DND-41 (cell line): ENCODE results near the gene NEUROG1.

Experiments used
- ATAC-seq: fragments of 200-7000 bp; cut with Tn5 transposase; 3 replicates; pipeline ENCODE4 v1.9.1; 2021; ENCODE audit warnings: low read depth; ENCODE audit not compliant: insufficient read depth
- DNase-seq: peaks from one replicate; pipeline ENCODE4 v3.0.0-alpha.2; 2020
- H2AFZ ChIP-seq: 2 replicates; pipeline ENCODE4 v1.6.0; 2012; ENCODE audit warnings: low read depth, low read length
- H3K27ac ChIP-seq: 2 replicates; pipeline ENCODE4 v1.5.1; 2012; ENCODE audit warnings: low read length, inconsistent platforms
- H3K27me3 ChIP-seq: fragments of 200-600 bp; sonication (generic); 2 replicates; pipeline ENCODE4 v1.6.0; 2012; ENCODE audit warnings: low read length, mild to moderate bottlenecking, inconsistent platforms; ENCODE audit not compliant: insufficient read depth, poor library complexity
- H3K36me3 ChIP-seq: 2 replicates; pipeline ENCODE4 v1.5.1; 2012; ENCODE audit warnings: low read length, inconsistent platforms; ENCODE audit not compliant: insufficient read depth
- H3K4me1 ChIP-seq: 2 replicates; pipeline ENCODE4 v1.5.1; 2012; ENCODE audit warnings: mild to moderate bottlenecking, low read length; ENCODE audit not compliant: insufficient read depth
- H3K4me2 ChIP-seq: 2 replicates; pipeline ENCODE4 v1.6.0; 2012; ENCODE audit warnings: mild to moderate bottlenecking, moderate library complexity, low read length, inconsistent platforms; ENCODE audit not compliant: insufficient read depth
- H3K4me3 ChIP-seq, 2 experiments: fragments of 200-600 bp in 1 of 2; shearing (Covaris generic) in 1 of 2; 2 replicates each; pipeline ENCODE4 v1.5.1; 2012 to 2016; ENCODE audit warnings: inconsistent platforms in 2 of 2, low read length in 2 of 2, mild to moderate bottlenecking in 2 of 2, low read depth in 1 of 2, moderate library complexity in 1 of 2
- H3K79me2 ChIP-seq: 2 replicates; pipeline ENCODE4 v1.6.0; 2012; ENCODE audit warnings: low read length, inconsistent platforms; ENCODE audit not compliant: insufficient read depth
- H3K9ac ChIP-seq: 2 replicates; pipeline ENCODE4 v1.6.0; 2012; ENCODE audit warnings: low read depth, mild to moderate bottlenecking, inconsistent platforms, low read length, moderate library complexity
- H3K9me3 ChIP-seq: 2 replicates; pipeline ENCODE4 v1.5.1; 2012; ENCODE audit warnings: low read length, moderate library complexity, mild to moderate bottlenecking, inconsistent platforms; ENCODE audit not compliant: insufficient read depth, severe bottlenecking
- H4K20me1 ChIP-seq: 2 replicates; pipeline ENCODE4 v1.6.0; 2012; ENCODE audit warnings: low read length; ENCODE audit not compliant: insufficient read depth
- EZH2 ChIP-seq: IDR thresholded peaks from 3 replicates; pipeline ENCODE4 v1.6.1; 2012; ENCODE audit warnings: borderline replicate concordance, low read depth, mild to moderate bottlenecking, moderate library complexity, low read length, inconsistent platforms; ENCODE audit not compliant: severe bottlenecking
- TF ChIP-seq, protein P1 (sequence below): IDR thresholded peaks from 2 replicates; pipeline ENCODE4 v1.5.1; 2012; ENCODE audit warnings: borderline replicate concordance, low read length, moderate library complexity, mild to moderate bottlenecking; ENCODE audit not compliant: poor library complexity, severe bottlenecking; ENCODE audit errors: extremely low read depth

Gene NEUROG1

DNA sequence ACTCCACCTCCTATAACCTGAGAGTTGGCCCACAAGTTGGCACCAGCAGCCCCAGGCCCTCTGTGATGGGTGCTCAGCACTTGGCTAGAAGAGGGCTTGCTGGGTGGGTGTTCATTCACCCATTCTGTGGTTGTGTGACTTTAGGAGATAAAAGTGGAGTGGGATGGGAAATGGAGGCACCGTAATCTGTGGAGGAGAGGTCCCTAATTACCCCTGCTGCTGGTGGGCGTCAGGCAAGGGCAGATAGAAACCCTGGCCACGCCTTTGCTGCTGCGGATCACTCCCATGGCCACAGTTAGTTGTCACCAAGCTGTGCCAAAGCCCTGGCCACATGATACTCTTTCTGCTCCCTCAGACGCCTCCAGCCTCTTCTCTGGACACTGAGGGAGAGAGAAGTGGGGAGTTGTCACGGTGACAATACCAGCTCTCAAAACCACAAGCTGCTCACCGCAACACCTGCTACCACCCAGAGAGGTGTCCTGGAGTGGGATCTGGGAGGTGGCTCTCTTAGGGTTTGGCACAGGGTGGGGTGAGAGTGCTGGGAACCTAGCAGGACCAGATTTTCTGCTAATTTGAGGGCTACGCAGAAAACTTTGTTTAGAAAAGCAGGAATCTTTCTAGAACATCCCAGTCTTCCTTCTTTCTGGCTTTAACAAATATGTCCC is 12.0 kb upstream of the NEUROG1 start:
- Histone ChIP-seq H3K9ac (no peak overlapping the region), H3K27me3 (peaks cover 43% of the 10 kb centered on the region), H3K79me2 (no peaks in the 10 kb centered on the region), H3K36me3 (no peaks in the 10 kb centered on the region), H4K20me1 (peaks cover 10% of the 10 kb centered on the region; the same call in 1 of the 2 replicates), H3K4me2 (no peak overlapping the region), H3K27ac (no peak overlapping the region), H2AFZ (no peak overlapping the region), H3K9me3 (no peaks in the 10 kb centered on the region), H3K4me3 (no peak overlapping the region), H3K4me1 (no peaks in the 10 kb centered on the region)
- no peak for TF ChIP-seq EZH2
- TF ChIP-seq, protein P1, sequence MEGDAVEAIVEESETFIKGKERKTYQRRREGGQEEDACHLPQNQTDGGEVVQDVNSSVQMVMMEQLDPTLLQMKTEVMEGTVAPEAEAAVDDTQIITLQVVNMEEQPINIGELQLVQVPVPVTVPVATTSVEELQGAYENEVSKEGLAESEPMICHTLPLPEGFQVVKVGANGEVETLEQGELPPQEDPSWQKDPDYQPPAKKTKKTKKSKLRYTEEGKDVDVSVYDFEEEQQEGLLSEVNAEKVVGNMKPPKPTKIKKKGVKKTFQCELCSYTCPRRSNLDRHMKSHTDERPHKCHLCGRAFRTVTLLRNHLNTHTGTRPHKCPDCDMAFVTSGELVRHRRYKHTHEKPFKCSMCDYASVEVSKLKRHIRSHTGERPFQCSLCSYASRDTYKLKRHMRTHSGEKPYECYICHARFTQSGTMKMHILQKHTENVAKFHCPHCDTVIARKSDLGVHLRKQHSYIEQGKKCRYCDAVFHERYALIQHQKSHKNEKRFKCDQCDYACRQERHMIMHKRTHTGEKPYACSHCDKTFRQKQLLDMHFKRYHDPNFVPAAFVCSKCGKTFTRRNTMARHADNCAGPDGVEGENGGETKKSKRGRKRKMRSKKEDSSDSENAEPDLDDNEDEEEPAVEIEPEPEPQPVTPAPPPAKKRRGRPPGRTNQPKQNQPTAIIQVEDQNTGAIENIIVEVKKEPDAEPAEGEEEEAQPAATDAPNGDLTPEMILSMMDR = no peak
- DNase-seq = no peak
- peak; percentile 50; the same call in 1 of the 3 replicates for ATAC-seq

DNA sequence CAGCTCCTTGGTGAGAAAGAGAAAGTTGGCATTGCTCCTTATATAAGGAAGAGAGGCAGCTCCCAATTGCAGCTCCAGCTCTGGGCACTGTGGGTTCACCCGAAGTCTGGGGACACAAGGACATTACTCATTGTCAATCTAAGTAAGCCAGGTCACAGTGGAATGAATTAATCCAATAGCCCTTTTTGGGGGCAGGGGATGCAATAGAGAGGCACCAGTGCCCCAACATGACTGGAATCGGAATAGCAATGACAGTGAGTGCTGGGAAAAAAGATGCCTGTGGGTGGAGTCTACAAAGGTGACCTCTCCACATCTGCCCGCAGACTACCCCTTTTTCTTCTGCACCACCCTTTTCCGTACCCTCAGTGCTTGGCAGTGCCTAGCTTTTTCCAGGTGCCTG is 11.1 kb upstream of the NEUROG1 start:
- H3K79me2 ChIP-seq = no peaks in the 10 kb centered on the region
- H3K4me1 ChIP-seq = no peaks in the 10 kb centered on the region
- H3K9me3 ChIP-seq = no peaks in the 10 kb centered on the region
- no peak overlapping the region for H3K27ac ChIP-seq
- ATAC-seq = no peak
- no peak overlapping the region for H2AFZ ChIP-seq
- no peak for TF ChIP-seq EZH2
- H4K20me1 ChIP-seq = peaks cover 10% of the 10 kb centered on the region; the same call in 1 of the 2 replicates
- no peak overlapping the region for H3K4me2 ChIP-seq
- no peak for DNase-seq
- no peak overlapping the region for H3K4me3 ChIP-seq
- H3K36me3 ChIP-seq = no peaks in the 10 kb centered on the region
- peaks cover 48% of the 10 kb centered on the region for H3K27me3 ChIP-seq
- H3K9ac ChIP-seq = no peak overlapping the region

DNA sequence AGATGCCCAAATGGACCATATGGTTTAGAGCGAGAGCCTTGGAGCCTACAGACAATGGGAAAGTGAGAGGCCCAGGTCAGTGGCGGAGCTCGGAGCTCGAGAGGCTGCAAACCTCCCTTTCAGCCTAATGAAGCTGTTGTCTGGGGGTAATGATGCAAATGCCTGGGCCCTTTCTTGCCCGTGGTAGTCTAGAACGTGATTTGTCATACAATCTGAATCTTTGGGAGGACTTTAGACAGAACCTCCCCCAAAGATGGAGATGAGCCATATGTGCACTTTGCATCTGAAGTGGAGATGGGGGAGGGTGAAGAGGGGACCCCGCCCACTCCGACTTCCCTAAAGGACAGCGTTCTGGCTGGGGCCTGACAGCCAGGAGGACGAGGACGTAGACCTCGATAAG is 10.3 kb upstream of the NEUROG1 start:
- H3K9me3 ChIP-seq = no peaks in the 10 kb centered on the region
- no peak overlapping the region for H3K9ac ChIP-seq
- ATAC-seq (no peak), DNase-seq (no peak)
- no peak for TF ChIP-seq EZH2
- TF ChIP-seq, protein P1 = no peak
- no peaks in the 10 kb centered on the region for H3K79me2 ChIP-seq
- no peaks in the 10 kb centered on the region for H3K4me1 ChIP-seq
- no peak overlapping the region for H3K4me3 ChIP-seq
- H4K20me1 ChIP-seq = peaks cover 10% of the 10 kb centered on the region; the same call in 1 of the 2 replicates
- H3K27ac ChIP-seq = no peak overlapping the region
- H3K36me3 ChIP-seq = no peaks in the 10 kb centered on the region
- no peak overlapping the region for H3K4me2 ChIP-seq
- peaks cover 56% of the 10 kb centered on the region for H3K27me3 ChIP-seq
- no peak overlapping the region for H2AFZ ChIP-seq

DNA sequence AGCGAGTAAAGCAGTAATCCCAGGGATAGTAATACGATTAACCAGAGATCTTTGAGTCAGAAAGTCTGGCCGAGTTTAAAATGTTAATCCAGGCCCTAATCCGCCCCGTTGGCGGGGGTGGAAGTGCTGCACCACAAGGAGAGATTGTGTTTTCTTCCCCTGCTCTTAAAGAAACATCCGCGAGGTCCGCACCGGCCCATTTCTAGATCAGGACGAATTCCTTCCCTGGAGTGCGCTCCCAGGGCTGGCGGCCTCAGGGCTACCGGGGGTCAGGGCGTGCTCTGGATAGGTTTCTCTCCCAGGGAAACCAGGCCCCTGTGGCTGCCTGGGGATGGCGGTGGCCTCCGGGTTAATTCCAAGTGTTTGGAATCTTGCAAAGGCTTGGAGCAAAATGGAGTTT is 9.3 kb upstream of the NEUROG1 start:
- Histone ChIP-seq H3K4me3 (no peak overlapping the region), H3K4me2 (no peak overlapping the region), H3K79me2 (no peaks in the 10 kb centered on the region), H3K27ac (no peak overlapping the region), H2AFZ (no peak overlapping the region), H3K36me3 (no peaks in the 10 kb centered on the region), H3K4me1 (no peaks in the 10 kb centered on the region), H3K9ac (no peak overlapping the region), H4K20me1 (peaks cover 10% of the 10 kb centered on the region; the same call in 1 of the 2 replicates), H3K9me3 (no peaks in the 10 kb centered on the region), H3K27me3 (peaks cover 57% of the 10 kb centered on the region)
- no peak for DNase-seq
- no peak for ATAC-seq
- TF ChIP-seq, protein P1 = no peak
- no peak for TF ChIP-seq EZH2
